Mucosa of rectum (tissue), 2 donors: ENCODE measurements around the gene FBXO30.

Experiments
- H3K27ac ChIP-seq, 2 donors: one replicate each; pipeline ENCODE4 v1.7.0; 2013; ENCODE audit warnings: inconsistent platforms in 2 of 2, low read depth in 2 of 2, low read length in 2 of 2
- H3K27me3 ChIP-seq, 2 donors: one replicate each; pipeline ENCODE4 v1.7.0; 2013; ENCODE audit warnings: low read length in 2 of 2; ENCODE audit not compliant: control insufficient read depth in 2 of 2, insufficient read depth in 2 of 2
- H3K36me3 ChIP-seq, 2 donors: one replicate each; pipeline ENCODE4 v1.7.0; 2013; ENCODE audit warnings: low read length in 2 of 2; ENCODE audit not compliant: control insufficient read depth in 2 of 2, insufficient read depth in 2 of 2
- H3K4me1 ChIP-seq, 2 donors: one replicate each; pipeline ENCODE4 v1.7.0; 2013; ENCODE audit warnings: low read length in 2 of 2, mild to moderate bottlenecking in 1 of 2; ENCODE audit not compliant: control insufficient read depth in 2 of 2, insufficient read depth in 2 of 2
- H3K4me3 ChIP-seq, 2 donors: one replicate each; pipeline ENCODE4 v1.7.0; 2013; ENCODE audit warnings: low read length in 2 of 2
- H3K9ac ChIP-seq, 2 donors: one replicate each; pipeline ENCODE4 v1.7.0; 2013; ENCODE audit warnings: low read length in 2 of 2, low read depth in 1 of 2, mild to moderate bottlenecking in 1 of 2
- H3K9me3 ChIP-seq, 2 donors: one replicate each; pipeline ENCODE4 v1.7.0; 2013; ENCODE audit warnings: low read length in 2 of 2; ENCODE audit not compliant: control insufficient read depth in 2 of 2
- donor health status: healthy.
- donor health status: Normal muscosa, but diverticular disease.

Gene FBXO30

DNA sequence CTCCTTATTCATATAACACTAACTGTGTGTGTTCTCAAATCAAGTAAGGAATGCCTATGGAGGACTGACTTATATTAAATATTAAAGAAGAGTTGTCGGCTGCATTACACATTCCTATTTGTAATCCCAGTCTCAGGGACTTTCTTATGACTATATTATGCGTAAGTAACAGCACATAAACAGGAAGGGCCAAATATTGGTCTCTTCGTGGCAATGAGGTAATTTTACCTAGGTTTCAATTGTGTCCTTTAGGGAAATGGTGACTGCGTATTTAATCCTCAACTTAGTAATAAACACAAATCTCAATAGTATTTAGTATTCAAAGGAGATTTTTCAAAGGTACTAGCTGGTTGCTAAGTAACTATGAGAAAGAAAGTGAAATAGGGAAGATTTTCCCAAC is 56.5 kb downstream of the FBXO30 start:
- no peak overlapping the region for H3K27ac ChIP-seq
- H3K9ac ChIP-seq = no peak overlapping the region
- H3K27me3 ChIP-seq = no peaks in the 10 kb centered on the region
- H3K4me1 ChIP-seq = no peaks in the 10 kb centered on the region
- no peaks in the 10 kb centered on the region for H3K36me3 ChIP-seq
- H3K9me3 ChIP-seq = no peaks in the 10 kb centered on the region
- no peak overlapping the region for H3K4me3 ChIP-seq

DNA sequence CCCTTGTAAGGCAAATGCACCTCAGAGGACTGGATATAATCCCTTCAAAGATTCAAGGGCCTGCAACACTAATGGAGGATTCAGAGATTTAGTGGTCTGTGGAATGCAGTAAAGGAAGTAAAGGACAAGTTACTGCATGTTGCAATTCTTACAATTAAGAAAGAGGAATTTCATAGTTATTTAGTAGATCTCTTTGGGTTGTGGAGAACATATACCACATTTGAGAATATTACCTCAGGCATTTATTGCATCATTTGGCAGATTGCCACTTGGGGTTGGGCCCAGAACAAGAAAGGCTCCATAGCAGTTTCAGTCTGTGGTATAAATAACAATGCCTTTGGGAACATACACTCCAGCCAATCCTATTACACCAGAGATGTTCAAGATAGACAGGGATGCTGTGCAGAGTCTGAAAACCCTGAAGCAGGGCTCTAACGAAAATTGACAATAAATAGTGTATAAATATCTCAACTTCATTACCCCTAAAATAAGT is 58.4 kb downstream of the FBXO30 start:
- Histone ChIP-seq H3K9me3 (no peaks in the 10 kb centered on the region), H3K27me3 (no peaks in the 10 kb centered on the region), H3K36me3 (no peaks in the 10 kb centered on the region), H3K27ac (no peak overlapping the region), H3K9ac (no peak overlapping the region), H3K4me3 (no peak overlapping the region), H3K4me1 (no peaks in the 10 kb centered on the region)

DNA sequence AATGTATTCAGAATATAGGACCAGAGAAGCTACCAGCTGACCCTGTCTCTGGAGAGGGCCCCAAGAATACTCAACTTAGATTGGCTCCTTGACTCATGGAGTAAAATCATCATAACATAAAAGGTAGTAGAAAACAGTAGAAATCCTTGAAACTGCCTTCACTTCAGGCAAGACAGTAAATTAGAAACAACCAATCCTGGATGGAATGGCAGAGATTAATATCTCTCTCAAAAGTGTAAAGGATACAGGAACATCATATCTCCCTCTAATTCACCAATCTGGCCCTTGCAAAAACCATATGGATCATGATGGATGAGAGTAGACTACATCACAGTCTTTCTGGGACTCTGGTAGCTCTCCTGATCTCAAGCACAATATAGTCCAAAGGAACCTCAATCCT is 58.9 kb downstream of the FBXO30 start:
- no peaks in the 10 kb centered on the region for H3K4me1 ChIP-seq
- H3K36me3 ChIP-seq = no peaks in the 10 kb centered on the region
- H3K9me3 ChIP-seq = no peaks in the 10 kb centered on the region

DNA sequence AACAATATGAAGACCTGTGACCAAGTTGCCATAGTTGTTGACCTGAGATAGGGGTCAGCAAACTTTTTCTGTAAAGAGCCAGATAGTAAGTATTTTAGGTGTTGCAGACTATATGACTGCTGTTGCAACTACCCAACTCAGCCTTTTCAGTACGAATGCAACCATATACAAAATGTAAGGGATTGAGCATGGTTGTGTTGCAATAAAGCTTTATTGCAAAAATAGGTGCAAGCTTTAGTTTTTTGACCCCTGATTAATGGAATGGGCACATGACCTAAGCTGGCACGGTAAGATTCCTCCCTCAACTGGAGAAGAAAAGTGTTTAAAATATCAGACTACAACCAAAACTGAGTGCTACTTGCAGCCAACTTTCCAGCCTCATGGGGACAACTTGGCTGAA is 62.0 kb downstream of the FBXO30 start:
- Histone ChIP-seq H3K4me1 (no peaks in the 10 kb centered on the region), H3K9me3 (no peaks in the 10 kb centered on the region), H3K27ac (no peak overlapping the region), H3K4me3 (no peak overlapping the region), H3K36me3 (no peaks in the 10 kb centered on the region), H3K9ac (no peak overlapping the region), H3K27me3 (no peaks in the 10 kb centered on the region)

More for the DNA sequence above, 58.9 kb downstream of the FBXO30 start:
- Histone ChIP-seq H3K9ac (no peak overlapping the region), H3K4me3 (no peak overlapping the region), H3K27me3 (no peaks in the 10 kb centered on the region), H3K27ac (no peak overlapping the region)

DNA sequence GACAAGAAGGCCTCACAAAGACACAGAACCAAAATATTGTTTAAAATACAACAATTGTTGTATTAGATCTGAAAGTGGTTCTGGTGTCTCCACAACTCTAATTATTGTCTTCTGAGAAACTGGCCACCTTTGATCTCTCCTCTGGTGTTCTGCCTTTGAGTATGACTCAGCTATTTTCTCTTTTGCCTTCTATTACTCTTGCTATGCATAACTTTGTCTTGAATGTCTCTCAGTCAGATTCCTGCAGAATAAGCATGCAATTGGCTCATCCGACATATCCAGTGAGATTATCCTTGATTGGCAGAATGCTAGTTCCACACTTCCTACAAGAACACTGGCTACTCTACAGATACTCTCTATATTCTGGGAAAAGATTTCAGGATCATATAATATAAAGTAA is 65.0 kb downstream of the FBXO30 start:
- H3K4me3 ChIP-seq = no peak overlapping the region
- H3K36me3 ChIP-seq = no peaks in the 10 kb centered on the region
- no peak overlapping the region for H3K27ac ChIP-seq

DNA sequence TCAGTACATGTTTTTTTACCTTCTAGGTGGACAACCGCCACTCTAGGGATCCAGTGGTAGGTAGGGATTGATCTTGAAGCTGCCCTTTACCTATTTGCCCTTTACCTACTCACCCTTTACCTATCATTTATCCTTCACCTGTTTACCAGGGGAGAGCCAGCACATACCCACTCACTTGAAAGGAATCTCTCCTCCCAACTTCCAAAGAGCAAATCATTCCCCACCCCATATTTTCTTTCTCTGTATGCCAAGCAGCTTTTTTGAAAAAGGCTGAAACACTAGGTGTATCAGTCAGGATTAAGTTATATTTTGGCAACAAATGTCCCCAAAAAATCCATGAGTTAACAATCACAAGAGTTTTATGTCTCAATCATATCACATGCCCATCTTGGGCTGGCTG is 68.7 kb downstream of the FBXO30 start:
- Histone ChIP-seq H3K27ac (no peak overlapping the region), H3K4me1 (no peaks in the 10 kb centered on the region), H3K9me3 (no peaks in the 10 kb centered on the region), H3K4me3 (no peak overlapping the region), H3K27me3 (no peaks in the 10 kb centered on the region), H3K9ac (no peak overlapping the region), H3K36me3 (no peaks in the 10 kb centered on the region)

More for the DNA sequence above, 65.0 kb downstream of the FBXO30 start:
- no peaks in the 10 kb centered on the region for H3K9me3 ChIP-seq
- H3K4me1 ChIP-seq = no peaks in the 10 kb centered on the region
- H3K9ac ChIP-seq = no peak overlapping the region
- H3K27me3 ChIP-seq = no peaks in the 10 kb centered on the region

DNA sequence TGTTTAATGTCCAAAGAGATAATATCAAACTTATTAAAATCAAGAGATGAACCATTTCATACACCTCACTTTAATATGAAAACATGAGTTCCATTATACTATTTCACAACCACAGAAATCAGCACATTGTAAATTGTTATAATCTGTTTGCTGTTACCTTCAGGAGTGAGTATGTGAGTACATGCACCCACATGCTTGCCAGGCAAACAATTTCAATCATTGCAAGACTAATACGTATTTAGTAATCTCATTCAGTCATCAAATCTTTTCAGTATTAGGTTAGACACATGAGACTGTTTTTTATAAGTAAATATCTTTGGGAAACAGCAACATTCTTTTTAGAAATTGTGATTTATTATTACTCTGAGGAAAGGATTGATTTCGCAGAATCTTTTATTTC is 70.0 kb downstream of the FBXO30 start:
- Histone ChIP-seq H3K9me3 (no peaks in the 10 kb centered on the region), H3K9ac (no peak overlapping the region), H3K4me1 (no peaks in the 10 kb centered on the region), H3K36me3 (no peaks in the 10 kb centered on the region), H3K4me3 (no peak overlapping the region), H3K27me3 (no peaks in the 10 kb centered on the region), H3K27ac (no peak overlapping the region)
